Ovary (tissue), 9 donors: ENCODE data around the gene PIM1. TPM values are rescaled to one million over a fixed set of nuclear protein-coding genes. Genes with fewer than 3 reads are reported as not detected.

Experiments used
- DNase-seq, 5 donors: peaks; one replicate each; pipeline ENCODE4 v3.0.0-alpha.2; 2019 to 2020
- H3K27ac ChIP-seq, 2 donors: fragments of 200-600 bp; one replicate each; pipeline versions ENCODE4 v1.5.1 to v1.8.0; 2019 to 2022
- H3K27me3 ChIP-seq: fragments of 200-600 bp; one replicate; pipeline ENCODE4 v1.8.0; 2022
- H3K36me3 ChIP-seq: fragments of 200-600 bp; sonication (generic); one replicate; pipeline ENCODE4 v1.5.1; 2019
- H3K4me1 ChIP-seq: one replicate; pipeline ENCODE4 v1.8.1; 2013; ENCODE audit warnings: mild to moderate bottlenecking, moderate library complexity; ENCODE audit not compliant: insufficient read depth
- H3K4me3 ChIP-seq: fragments of 200-600 bp; sonication (generic); one replicate; pipeline ENCODE4 v1.5.1; 2017
- H3K9me3 ChIP-seq, 2 donors: fragments of 200-600 bp in 1 of 2; sonication (generic) in 1 of 2; one replicate each; pipeline versions ENCODE4 v1.5.1 to v1.8.1; 2013 to 2019; ENCODE audit warnings: mild to moderate bottlenecking in 1 of 2, moderate library complexity in 1 of 2
- EP300 ChIP-seq: sonication (generic); formaldehyde crosslinking; IDR thresholded peaks from one replicate; pipeline ENCODE4 v1.6.1; 2017; ENCODE audit warnings: antibody characterized with exemption
- POLR2A ChIP-seq: fragments of 450-650 bp; IDR thresholded peaks from one replicate; pipeline ENCODE4 v1.6.1; 2017; ENCODE audit warnings: antibody characterized with exemption, mild to moderate bottlenecking, moderate library complexity
- WGBS, 3 donors: extraction: QIAGEN DNeasy Blood & Tissue Kit in 1 of 3; methylation state at CpG; one replicate each; pipeline versions ENCODE4 v1.1.5 to v1.1.7; 2013 to 2017; 5-methylcytosine and 5-hydroxymethylcytosine counted together
- intact Hi-C, 4 donors: fragments of 100-400 bp; cut with DNase I; formaldehyde crosslinking; loops; one replicate each; pipeline versions ENCODE4 v1.11.0 to v1.15.1; 2022 to 2023
- polyA plus RNA-seq, 2 donors: library from polyadenylated mRNA; stranded (reverse); fragments of 200-250 nt in 1 of 2; fragments of 350-450 nt in 1 of 2; fragmentation: Illumina TruSeq in 1 of 2; extraction: RNeasy Lipid Tissue Mini Kit (QIAGEN cat#74804) in 1 of 2; gene quantifications; one replicate each; pipeline ENCODE4 v1.2.3, GENCODE V29; 2013 to 2014
- total RNA-seq, 7 donors: library from RNA; depleted of rRNA in 2 of 7; stranded (reverse); fragments of >200 nt in 2 of 7; fragmentation: NEBNext Ultra II Directional in 3 of 7; extraction: Animal tissue kit (Norgen Biotek cat#: 25700) in 3 of 7; gene quantifications; one replicate each; pipeline versions ENCODE4 v1.1.0 to v1.2.4, GENCODE V29; 2016 to 2023
- TF ChIP-seq, protein P1 (sequence below), 3 donors: fragments of 450-650 bp in 2 of 3; fragments of 200-600 bp in 1 of 3; IDR thresholded peaks; one replicate each; pipeline versions ENCODE4 v1.5.1 to v1.8.0; 2016 to 2022; ENCODE audit warnings: antibody characterized with exemption in 3 of 3, mild to moderate bottlenecking in 1 of 3
- donor health status: DM: no; HTN: no; CAD: no; lungs with moderate emphysema.
- donor health status: DM: no; HTN: no; CAD: no.
- donor health status: Bipolar disorder and iron deficiency.
- donor health status: DM: yes; HTN: yes; CAD: no.
- donor health status: DM: no; HTN: no; CAD: no.
- donor health status: DM: yes; HTN: yes; CAD: no.

The PIM1 gene
- total and polyA plus RNA-seq, 9 donors, result 34.2 to 135 (median 64.9) TPM

- Histone ChIP-seq H3K4me1 (peaks cover 4% of the 10 kb centered on the region), H3K4me3 (no peak overlapping the region), H3K9me3 (no peaks in the 10 kb centered on the region), H3K36me3 (no peaks in the 10 kb centered on the region), H3K27ac (no peak overlapping the region), H3K27me3 (no peaks in the 10 kb centered on the region)
- TF ChIP-seq, protein P1, sequence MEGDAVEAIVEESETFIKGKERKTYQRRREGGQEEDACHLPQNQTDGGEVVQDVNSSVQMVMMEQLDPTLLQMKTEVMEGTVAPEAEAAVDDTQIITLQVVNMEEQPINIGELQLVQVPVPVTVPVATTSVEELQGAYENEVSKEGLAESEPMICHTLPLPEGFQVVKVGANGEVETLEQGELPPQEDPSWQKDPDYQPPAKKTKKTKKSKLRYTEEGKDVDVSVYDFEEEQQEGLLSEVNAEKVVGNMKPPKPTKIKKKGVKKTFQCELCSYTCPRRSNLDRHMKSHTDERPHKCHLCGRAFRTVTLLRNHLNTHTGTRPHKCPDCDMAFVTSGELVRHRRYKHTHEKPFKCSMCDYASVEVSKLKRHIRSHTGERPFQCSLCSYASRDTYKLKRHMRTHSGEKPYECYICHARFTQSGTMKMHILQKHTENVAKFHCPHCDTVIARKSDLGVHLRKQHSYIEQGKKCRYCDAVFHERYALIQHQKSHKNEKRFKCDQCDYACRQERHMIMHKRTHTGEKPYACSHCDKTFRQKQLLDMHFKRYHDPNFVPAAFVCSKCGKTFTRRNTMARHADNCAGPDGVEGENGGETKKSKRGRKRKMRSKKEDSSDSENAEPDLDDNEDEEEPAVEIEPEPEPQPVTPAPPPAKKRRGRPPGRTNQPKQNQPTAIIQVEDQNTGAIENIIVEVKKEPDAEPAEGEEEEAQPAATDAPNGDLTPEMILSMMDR (IDR thresholded peaks at IDR 0.05), result no peak
- TF ChIP-seq POLR2A (no peak), EP300 (no peak)
- WGBS, 3 donors, result 91 to 92% (median 91%) methylated on average over 6 of the region's 6 CpGs
- DNase-seq, result no peak
- intact Hi-C loops, result no loop called here
Observed at GRCh38 chr6:37158508-37158907, 11.4 kb upstream of the PIM1 start.

DNA sequence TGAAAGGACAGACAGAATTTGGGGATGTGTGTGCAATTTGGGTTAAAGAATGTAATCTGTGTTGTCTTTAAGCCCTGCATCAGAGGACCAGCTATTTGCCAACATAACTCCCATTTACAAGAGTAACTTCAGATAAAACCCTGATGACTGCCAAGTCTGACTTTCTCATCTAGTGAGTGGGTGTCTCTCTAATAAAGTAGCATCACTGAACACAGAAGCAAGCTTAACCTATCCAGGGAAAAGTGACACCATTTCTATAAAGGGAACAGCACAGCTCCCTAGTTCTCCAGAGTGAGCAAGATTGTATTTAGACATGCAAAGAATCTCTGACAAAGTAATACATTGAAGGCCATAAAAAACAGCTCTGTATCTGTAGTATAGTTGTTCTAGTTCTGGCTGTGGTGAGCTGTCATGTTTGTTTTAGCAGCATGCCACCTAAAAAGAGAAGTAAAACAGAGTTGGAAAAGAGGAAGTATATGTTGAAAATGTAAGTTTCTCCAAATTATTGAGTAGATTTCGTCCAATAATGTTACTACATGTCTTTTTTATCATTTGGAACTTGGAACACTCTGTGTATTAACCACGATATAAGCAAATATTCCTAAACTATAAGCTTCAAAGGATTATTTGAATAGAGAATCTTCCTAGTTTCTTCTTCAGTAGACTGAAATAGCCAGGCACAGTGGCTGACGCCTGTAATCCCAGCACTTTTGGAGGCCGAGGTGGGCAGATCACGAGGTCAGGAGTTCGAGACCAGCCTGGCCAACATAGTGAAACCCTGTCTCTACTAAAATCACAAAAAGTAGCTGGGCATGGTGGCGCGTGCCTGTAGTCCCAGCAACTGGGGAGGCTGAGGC, 8.8 kb upstream of the PIM1 start:
- no peaks in the 10 kb centered on the region for H3K27me3 ChIP-seq
- 63 to 72% (median 67%) methylated on average over 8 of the region's 8 CpGs for WGBS, 3 donors
- H3K36me3 ChIP-seq, result no peaks in the 10 kb centered on the region
- no peaks in the 10 kb centered on the region for H3K9me3 ChIP-seq
- DNase-seq, result peak in 1 of 5 donors; percentile 8
- no peak overlapping the region for H3K27ac ChIP-seq
- H3K4me3 ChIP-seq, result no peak overlapping the region
- peaks cover 4% of the 10 kb centered on the region for H3K4me1 ChIP-seq
- intact Hi-C loops, result no loop called here
- TF ChIP-seq POLR2A (no peak), EP300 (no peak)
- TF ChIP-seq, protein P1 (IDR thresholded peaks at IDR 0.05), result no peak

DNA sequence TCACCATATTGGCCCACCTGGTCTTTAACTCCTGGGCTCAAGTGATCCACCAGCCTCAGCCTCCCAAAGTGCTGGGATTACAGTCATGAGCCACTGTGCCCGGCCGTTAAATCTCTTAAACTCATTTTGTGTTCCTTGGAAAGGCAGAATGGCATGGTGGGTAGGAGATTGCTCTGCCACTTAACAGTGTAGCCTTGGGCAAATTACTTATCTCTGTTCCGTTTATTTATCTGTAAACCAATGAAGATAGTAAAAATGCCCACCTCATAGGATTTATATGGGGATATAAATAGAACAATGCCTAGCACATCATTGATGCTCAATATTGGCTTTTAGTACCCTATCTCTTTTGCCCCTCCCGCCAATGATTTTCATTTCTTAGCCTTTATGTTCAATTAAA, 7.2 kb upstream of the PIM1 start:
- TF ChIP-seq EP300 (no peak), POLR2A (no peak)
- TF ChIP-seq, protein P1 (IDR thresholded peaks at IDR 0.05), result no peak
- Histone ChIP-seq H3K4me3 (no peak overlapping the region), H3K4me1 (peaks cover 4% of the 10 kb centered on the region), H3K27me3 (no peaks in the 10 kb centered on the region), H3K36me3 (no peaks in the 10 kb centered on the region), H3K27ac (no peak overlapping the region), H3K9me3 (no peaks in the 10 kb centered on the region)
- no peak for DNase-seq
- intact Hi-C loops, result no loop called here
- WGBS, 3 donors, result 92 to 98% (median 92%) methylated on average over 4 of the region's 4 CpGs

- H3K4me1 ChIP-seq, result peaks cover 4% of the 10 kb centered on the region
- intact Hi-C loops, result no loop called here
- TF ChIP-seq POLR2A, result no peak
- TF ChIP-seq EP300, result no peak
- TF ChIP-seq, protein P1 (IDR thresholded peaks at IDR 0.05), result no peak
- H3K9me3 ChIP-seq, result no peaks in the 10 kb centered on the region
- H3K36me3 ChIP-seq, result no peaks in the 10 kb centered on the region
- DNase-seq, result no peak
- H3K27me3 ChIP-seq, result no peaks in the 10 kb centered on the region
- H3K27ac ChIP-seq, result peak overlapping the region in 1 of 2 donors; percentile 91
- WGBS, 3 donors, result 36 to 48% (median 37%) methylated on average over 5 of the region's 5 CpGs
- no peak overlapping the region for H3K4me3 ChIP-seq
Observed at GRCh38 chr6:37168163-37168758, 1.7 kb upstream of the PIM1 start.
